SK-N-SH treated with all-trans-retinoic acid at 6 μM for 48 hours (cell line): ENCODE measurements around the gene STAT6.

Experiments
- ATAC-seq: fragments of 200-7000 bp; cut with Tn5 transposase; 3 replicates; pipeline ENCODE4 v1.9.1; 2020; ENCODE audit warnings: mild to moderate bottlenecking, moderate library complexity
- ARNTL ChIP-seq: fragments of 450-650 bp; formaldehyde crosslinking; IDR thresholded peaks from 2 replicates; pipeline ENCODE4 v1.5.0; 2020; ENCODE audit warnings: low read depth, mild to moderate bottlenecking, moderate library complexity, borderline replicate concordance
- BACH2 ChIP-seq: fragments of 250-450 bp; sonication (Bioruptor Pico); IDR thresholded peaks from 2 replicates; pipeline ENCODE4 v1.9.0; 2021; ENCODE audit warnings: mild to moderate bottlenecking, borderline replicate concordance
- ESRRG ChIP-seq: fragments of 250-450 bp; sonication (Bioruptor Pico); IDR thresholded peaks from 2 replicates; pipeline ENCODE4 v1.6.1; 2021; ENCODE audit warnings: mild to moderate bottlenecking
- GLIS3 ChIP-seq: fragments of 250-450 bp; sonication (Bioruptor Pico); IDR thresholded peaks from 2 replicates; pipeline ENCODE4 v1.5.0; 2020; ENCODE audit warnings: mild to moderate bottlenecking, moderate library complexity
- ISL1 ChIP-seq: fragments of 250-450 bp; sonication (Bioruptor Pico); IDR thresholded peaks from 2 replicates; pipeline ENCODE4 v2.1.2; 2022; ENCODE audit warnings: mild to moderate bottlenecking, moderate library complexity
- OSR1 ChIP-seq: fragments of 250-450 bp; sonication (Bioruptor Pico); IDR thresholded peaks from 2 replicates; pipeline ENCODE4 v1.8.0; 2022; ENCODE audit warnings: moderate library complexity, mild to moderate bottlenecking, inconsistent platforms
- PPARA ChIP-seq: fragments of 250-450 bp; sonication (Bioruptor Pico); IDR thresholded peaks from 2 replicates; pipeline ENCODE4 v1.5.0; 2020; ENCODE audit warnings: mild to moderate bottlenecking, borderline replicate concordance
- RARB ChIP-seq: fragments of 250-450 bp; sonication (Bioruptor Pico); IDR thresholded peaks from 2 replicates; pipeline ENCODE4 v1.8.0; 2021; ENCODE audit warnings: mild to moderate bottlenecking, moderate library complexity
- SNAI2 ChIP-seq: fragments of 250-450 bp; sonication (Bioruptor Pico); IDR thresholded peaks from 2 replicates; pipeline ENCODE4 v1.5.0; 2020; ENCODE audit warnings: mild to moderate bottlenecking, moderate library complexity
- TCF4 ChIP-seq: fragments of 250-450 bp; sonication (Bioruptor Pico); IDR thresholded peaks from 2 replicates; pipeline ENCODE4 v1.8.0; 2021; ENCODE audit warnings: mild to moderate bottlenecking, moderate library complexity, borderline replicate concordance
- TOX ChIP-seq: fragments of 250-450 bp; sonication (Bioruptor Pico); IDR thresholded peaks from 2 replicates; pipeline ENCODE4 v1.8.0; 2021; ENCODE audit warnings: mild to moderate bottlenecking, moderate library complexity, borderline replicate concordance
- ZC3H10 ChIP-seq: fragments of 250-450 bp; sonication (Bioruptor Pico); IDR thresholded peaks from 2 replicates; pipeline ENCODE4 v1.5.1; 2021; ENCODE audit warnings: mild to moderate bottlenecking, moderate library complexity
- ZFP3 ChIP-seq: fragments of 250-450 bp; sonication (Bioruptor Pico); IDR thresholded peaks from 2 replicates; pipeline ENCODE4 v1.5.0; 2020; ENCODE audit warnings: mild to moderate bottlenecking, moderate library complexity
- ZFP30 ChIP-seq: fragments of 450-650 bp; formaldehyde crosslinking; IDR thresholded peaks from 2 replicates; pipeline ENCODE4 v1.5.0; 2022; ENCODE audit warnings: mild to moderate bottlenecking, moderate library complexity
- ZNF565 ChIP-seq: fragments of 450-650 bp; formaldehyde crosslinking; conservative IDR thresholded peaks from 2 replicates; pipeline ENCODE4 v1.5.0; 2020; ENCODE audit warnings: low read depth, mild to moderate bottlenecking, moderate library complexity
- ZNF70 ChIP-seq: fragments of 450-650 bp; formaldehyde crosslinking; IDR thresholded peaks from 2 replicates; pipeline ENCODE4 v1.5.0; 2020; ENCODE audit warnings: mild to moderate bottlenecking, moderate library complexity
- ZNF8 ChIP-seq: fragments of 450-650 bp; formaldehyde crosslinking; IDR thresholded peaks from 2 replicates; pipeline ENCODE4 v1.5.0; 2020; ENCODE audit warnings: mild to moderate bottlenecking, moderate library complexity
- TF ChIP-seq, protein P1 (sequence below): fragments of 250-450 bp; sonication (Bioruptor Pico); IDR thresholded peaks from 2 replicates; pipeline ENCODE4 v1.5.0; 2020; ENCODE audit warnings: mild to moderate bottlenecking, moderate library complexity
- TF ChIP-seq, protein P2 (sequence below): fragments of 250-450 bp; sonication (Bioruptor Pico); IDR thresholded peaks from 2 replicates; pipeline ENCODE4 v1.8.0; 2020; ENCODE audit warnings: mild to moderate bottlenecking, moderate library complexity, borderline replicate concordance
- TF ChIP-seq, protein P3 (sequence below): fragments of 250-450 bp; sonication (Bioruptor Pico); IDR thresholded peaks from 2 replicates; pipeline ENCODE4 v1.8.0; 2021; ENCODE audit warnings: low read depth, mild to moderate bottlenecking, moderate library complexity, borderline replicate concordance
- TF ChIP-seq, protein P4 (sequence below): fragments of 250-450 bp; sonication (Bioruptor Pico); IDR thresholded peaks from 2 replicates; pipeline ENCODE4 v1.5.1; 2020; ENCODE audit warnings: low read depth, mild to moderate bottlenecking, moderate library complexity

Gene STAT6

DNA sequence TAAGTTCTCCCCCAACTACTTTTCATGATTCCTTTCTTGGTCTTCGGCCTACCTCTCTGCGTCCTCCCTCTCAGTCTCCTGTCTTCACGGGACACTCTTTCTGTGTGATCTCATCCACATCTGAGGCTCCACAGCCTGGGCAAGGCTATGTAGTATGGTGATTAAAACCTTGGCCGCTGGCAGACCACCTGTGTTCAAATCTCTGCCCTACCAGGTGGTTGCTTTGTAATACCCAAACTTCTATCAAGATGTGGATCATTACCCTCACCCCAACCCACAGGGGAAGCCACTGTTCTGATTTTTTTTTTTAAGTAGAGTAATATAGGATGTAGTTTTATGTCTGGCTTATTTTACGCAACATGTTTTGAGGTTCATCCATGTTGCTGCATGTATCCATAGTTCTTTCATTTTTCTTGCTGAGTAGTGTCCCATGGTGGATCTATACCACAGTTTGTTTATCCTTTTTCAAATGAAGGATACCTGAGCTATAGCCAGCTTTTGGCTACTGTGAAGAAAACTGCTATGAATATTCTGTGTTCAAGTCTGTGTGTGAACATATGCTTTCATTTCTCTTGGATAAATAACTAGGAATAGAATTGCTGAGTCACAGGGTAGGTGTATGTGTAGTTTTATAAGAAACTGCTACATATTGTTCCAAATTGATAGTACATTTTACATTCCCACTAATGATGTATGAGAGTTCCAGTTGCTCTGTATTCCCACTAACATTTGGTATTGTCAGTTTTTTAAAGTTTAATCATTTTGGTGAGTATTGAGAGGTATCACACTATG lies 8.3 kb upstream of the STAT6 start:
- no peak for TF ChIP-seq TOX (CRISPR knock-in tag)
- no peak for TF ChIP-seq ZNF565 (CRISPR knock-in tag)
- TF ChIP-seq, protein P1, sequence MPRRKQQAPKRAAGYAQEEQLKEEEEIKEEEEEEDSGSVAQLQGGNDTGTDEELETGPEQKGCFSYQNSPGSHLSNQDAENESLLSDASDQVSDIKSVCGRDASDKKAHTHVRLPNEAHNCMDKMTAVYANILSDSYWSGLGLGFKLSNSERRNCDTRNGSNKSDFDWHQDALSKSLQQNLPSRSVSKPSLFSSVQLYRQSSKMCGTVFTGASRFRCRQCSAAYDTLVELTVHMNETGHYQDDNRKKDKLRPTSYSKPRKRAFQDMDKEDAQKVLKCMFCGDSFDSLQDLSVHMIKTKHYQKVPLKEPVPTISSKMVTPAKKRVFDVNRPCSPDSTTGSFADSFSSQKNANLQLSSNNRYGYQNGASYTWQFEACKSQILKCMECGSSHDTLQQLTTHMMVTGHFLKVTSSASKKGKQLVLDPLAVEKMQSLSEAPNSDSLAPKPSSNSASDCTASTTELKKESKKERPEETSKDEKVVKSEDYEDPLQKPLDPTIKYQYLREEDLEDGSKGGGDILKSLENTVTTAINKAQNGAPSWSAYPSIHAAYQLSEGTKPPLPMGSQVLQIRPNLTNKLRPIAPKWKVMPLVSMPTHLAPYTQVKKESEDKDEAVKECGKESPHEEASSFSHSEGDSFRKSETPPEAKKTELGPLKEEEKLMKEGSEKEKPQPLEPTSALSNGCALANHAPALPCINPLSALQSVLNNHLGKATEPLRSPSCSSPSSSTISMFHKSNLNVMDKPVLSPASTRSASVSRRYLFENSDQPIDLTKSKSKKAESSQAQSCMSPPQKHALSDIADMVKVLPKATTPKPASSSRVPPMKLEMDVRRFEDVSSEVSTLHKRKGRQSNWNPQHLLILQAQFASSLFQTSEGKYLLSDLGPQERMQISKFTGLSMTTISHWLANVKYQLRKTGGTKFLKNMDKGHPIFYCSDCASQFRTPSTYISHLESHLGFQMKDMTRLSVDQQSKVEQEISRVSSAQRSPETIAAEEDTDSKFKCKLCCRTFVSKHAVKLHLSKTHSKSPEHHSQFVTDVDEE (CRISPR knock-in tag), result no peak
- TF ChIP-seq TCF4 (CRISPR knock-in tag), result no peak
- TF ChIP-seq ARNTL (CRISPR knock-in tag), result no peak
- TF ChIP-seq PPARA (CRISPR knock-in tag), result no peak
- TF ChIP-seq SNAI2 (CRISPR knock-in tag), result no peak
- no peak for TF ChIP-seq OSR1 (CRISPR knock-in tag)
- TF ChIP-seq ZFP30 (CRISPR knock-in tag), result no peak
- TF ChIP-seq ZNF70 (CRISPR knock-in tag), result no peak
- TF ChIP-seq, protein P2, sequence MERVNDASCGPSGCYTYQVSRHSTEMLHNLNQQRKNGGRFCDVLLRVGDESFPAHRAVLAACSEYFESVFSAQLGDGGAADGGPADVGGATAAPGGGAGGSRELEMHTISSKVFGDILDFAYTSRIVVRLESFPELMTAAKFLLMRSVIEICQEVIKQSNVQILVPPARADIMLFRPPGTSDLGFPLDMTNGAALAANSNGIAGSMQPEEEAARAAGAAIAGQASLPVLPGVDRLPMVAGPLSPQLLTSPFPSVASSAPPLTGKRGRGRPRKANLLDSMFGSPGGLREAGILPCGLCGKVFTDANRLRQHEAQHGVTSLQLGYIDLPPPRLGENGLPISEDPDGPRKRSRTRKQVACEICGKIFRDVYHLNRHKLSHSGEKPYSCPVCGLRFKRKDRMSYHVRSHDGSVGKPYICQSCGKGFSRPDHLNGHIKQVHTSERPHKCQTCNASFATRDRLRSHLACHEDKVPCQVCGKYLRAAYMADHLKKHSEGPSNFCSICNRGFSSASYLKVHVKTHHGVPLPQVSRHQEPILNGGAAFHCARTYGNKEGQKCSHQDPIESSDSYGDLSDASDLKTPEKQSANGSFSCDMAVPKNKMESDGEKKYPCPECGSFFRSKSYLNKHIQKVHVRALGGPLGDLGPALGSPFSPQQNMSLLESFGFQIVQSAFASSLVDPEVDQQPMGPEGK, result no peak
- no peak for TF ChIP-seq ZNF8 (CRISPR knock-in tag)
- no peak for TF ChIP-seq ZFP3 (CRISPR knock-in tag)
- no peak for TF ChIP-seq ZC3H10 (CRISPR knock-in tag)
- TF ChIP-seq GLIS3 (CRISPR knock-in tag), result no peak
- no peak for TF ChIP-seq BACH2 (CRISPR knock-in tag)
- TF ChIP-seq RARB (CRISPR knock-in tag), result no peak
- TF ChIP-seq ISL1, result no peak
- ATAC-seq, result no peak

DNA sequence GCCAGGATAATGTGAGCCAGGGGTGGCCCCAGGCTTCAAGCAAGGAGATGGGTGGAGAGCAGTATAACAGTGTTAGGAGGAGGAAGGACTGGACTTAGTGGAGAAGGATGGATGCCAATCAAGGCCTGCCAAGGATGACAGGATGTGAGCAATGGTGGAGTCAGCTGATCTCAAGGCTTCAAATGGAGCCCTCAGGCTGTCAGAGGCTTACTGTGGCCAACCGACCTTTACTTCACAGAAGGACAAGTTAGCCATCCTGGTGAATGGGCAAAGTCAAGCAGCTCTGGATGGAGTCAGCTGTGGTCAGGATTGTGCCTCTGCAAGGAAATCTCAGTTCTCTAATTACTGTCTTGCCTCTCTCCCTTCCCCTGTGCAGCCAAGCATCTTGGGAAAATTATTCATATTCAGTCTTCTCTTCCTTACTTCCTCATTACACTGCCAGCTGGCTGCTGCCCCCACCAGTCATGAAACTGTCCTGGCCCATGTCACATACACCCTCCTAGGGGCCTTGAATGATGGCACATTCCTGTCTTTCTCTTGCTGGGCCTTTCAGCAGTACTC lies 7.6 kb upstream of the STAT6 start:
- TF ChIP-seq, protein P2, result no peak
- TF ChIP-seq, protein P3, sequence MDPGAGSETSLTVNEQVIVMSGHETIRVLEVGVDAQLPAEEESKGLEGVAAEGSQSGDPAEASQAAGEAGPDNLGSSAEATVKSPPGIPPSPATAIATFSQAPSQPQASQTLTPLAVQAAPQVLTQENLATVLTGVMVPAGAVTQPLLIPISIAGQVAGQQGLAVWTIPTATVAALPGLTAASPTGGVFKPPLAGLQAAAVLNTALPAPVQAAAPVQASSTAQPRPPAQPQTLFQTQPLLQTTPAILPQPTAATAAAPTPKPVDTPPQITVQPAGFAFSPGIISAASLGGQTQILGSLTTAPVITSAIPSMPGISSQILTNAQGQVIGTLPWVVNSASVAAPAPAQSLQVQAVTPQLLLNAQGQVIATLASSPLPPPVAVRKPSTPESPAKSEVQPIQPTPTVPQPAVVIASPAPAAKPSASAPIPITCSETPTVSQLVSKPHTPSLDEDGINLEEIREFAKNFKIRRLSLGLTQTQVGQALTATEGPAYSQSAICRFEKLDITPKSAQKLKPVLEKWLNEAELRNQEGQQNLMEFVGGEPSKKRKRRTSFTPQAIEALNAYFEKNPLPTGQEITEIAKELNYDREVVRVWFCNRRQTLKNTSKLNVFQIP, result no peak
- no peak for TF ChIP-seq OSR1 (CRISPR knock-in tag)
- TF ChIP-seq, protein P4, sequence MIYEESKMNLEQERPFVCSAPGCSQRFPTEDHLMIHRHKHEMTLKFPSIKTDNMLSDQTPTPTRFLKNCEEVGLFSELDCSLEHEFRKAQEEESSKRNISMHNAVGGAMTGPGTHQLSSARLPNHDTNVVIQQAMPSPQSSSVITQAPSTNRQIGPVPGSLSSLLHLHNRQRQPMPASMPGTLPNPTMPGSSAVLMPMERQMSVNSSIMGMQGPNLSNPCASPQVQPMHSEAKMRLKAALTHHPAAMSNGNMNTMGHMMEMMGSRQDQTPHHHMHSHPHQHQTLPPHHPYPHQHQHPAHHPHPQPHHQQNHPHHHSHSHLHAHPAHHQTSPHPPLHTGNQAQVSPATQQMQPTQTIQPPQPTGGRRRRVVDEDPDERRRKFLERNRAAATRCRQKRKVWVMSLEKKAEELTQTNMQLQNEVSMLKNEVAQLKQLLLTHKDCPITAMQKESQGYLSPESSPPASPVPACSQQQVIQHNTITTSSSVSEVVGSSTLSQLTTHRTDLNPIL (CRISPR knock-in tag), result no peak
- no peak for TF ChIP-seq ESRRG
- TF ChIP-seq SNAI2 (CRISPR knock-in tag), result no peak
- TF ChIP-seq ISL1, result no peak
- TF ChIP-seq GLIS3 (CRISPR knock-in tag), result no peak
- TF ChIP-seq ARNTL (CRISPR knock-in tag), result no peak
- TF ChIP-seq, all 23 proteins: peak for 0
- no peak for ATAC-seq
